HCT116 (cell line): ENCODE results near the gene CAPN9. TPM values are rescaled to one million over a fixed set of nuclear protein-coding genes. Genes with fewer than 3 reads are reported as not detected.

ENCODE experiments used
- ELF1 ChIP-seq: IDR thresholded peaks from 2 replicates; pipeline ENCODE4 v1.6.1; 2012; ENCODE audit warnings: low read depth, borderline replicate concordance
- FOSL1 ChIP-seq: IDR thresholded peaks from 2 replicates; pipeline ENCODE4 v1.6.1; 2012; ENCODE audit warnings: low read depth
- JUND ChIP-seq: IDR thresholded peaks from 2 replicates; pipeline ENCODE4 v1.6.1; 2012
- POLR2AphosphoS5 ChIP-seq: IDR thresholded peaks from 2 replicates; pipeline ENCODE4 v1.6.1; 2011; ENCODE audit warnings: mild to moderate bottlenecking, low read depth, low read length, moderate library complexity
- RAD21 ChIP-seq: IDR thresholded peaks from 2 replicates; pipeline ENCODE4 v1.6.1; 2012; ENCODE audit warnings: low read depth, mild to moderate bottlenecking
- SIN3A ChIP-seq: IDR thresholded peaks from 2 replicates; pipeline ENCODE4 v1.6.1; 2012; ENCODE audit warnings: low read depth
- SRF ChIP-seq: IDR thresholded peaks from 2 replicates; pipeline ENCODE4 v1.6.1; 2012; ENCODE audit warnings: low read depth
- total RNA-seq: library from RNA; stranded (reverse); gene quantifications from one replicate; pipeline ENCODE4 v1.2.1, GENCODE V29; 2021; ENCODE audit not compliant: unreplicated experiment
- TF ChIP-seq, protein P1 (sequence below): IDR thresholded peaks from 2 replicates; pipeline ENCODE4 v1.6.1; 2012

The CAPN9 gene
- total RNA-seq, 1 experiment from 2014 or later = not detected

DNA sequence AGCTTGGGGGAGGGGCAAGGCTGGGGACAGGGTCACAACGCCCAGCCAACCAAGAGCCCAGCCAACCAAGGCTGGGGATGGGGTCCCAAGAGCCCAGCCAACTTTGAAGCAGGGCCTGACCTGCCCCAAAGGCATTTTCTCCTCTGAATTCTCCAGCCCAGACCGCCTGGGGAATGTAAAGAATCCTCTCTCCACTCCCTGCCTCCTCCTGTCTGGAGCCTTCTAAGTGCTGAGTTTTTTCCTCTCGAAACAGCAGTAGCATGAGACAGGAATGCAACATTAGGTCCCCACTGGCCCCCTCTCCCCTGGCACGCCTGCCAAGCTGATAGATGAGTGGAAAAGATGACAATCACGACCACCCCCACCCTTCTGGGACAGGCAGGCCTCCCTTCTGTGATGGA is 104.1 kb downstream of the CAPN9 start (continued):
- TF ChIP-seq JUND = no peak
- no peak for TF ChIP-seq RAD21
- no peak for TF ChIP-seq ELF1
- TF ChIP-seq POLR2AphosphoS5 = no peak
- no peak for TF ChIP-seq SIN3A
- no peak for TF ChIP-seq SRF
- no peak for TF ChIP-seq FOSL1
- TF ChIP-seq, protein P1, sequence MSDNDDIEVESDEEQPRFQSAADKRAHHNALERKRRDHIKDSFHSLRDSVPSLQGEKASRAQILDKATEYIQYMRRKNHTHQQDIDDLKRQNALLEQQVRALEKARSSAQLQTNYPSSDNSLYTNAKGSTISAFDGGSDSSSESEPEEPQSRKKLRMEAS = no peak

Other genes with a start within 250 kb of the CAPN9 start
- 28.6 TPM for gene COG2, start 104.9 kb upstream of the CAPN9 start, total RNA-seq
- 0.93 TPM for gene AGT, start 33.3 kb upstream of the CAPN9 start, total RNA-seq
- gene C1orf198, start 121.1 kb downstream of the CAPN9 start, total RNA-seq = 22.9 TPM
- gene TTC13, start 231.5 kb downstream of the CAPN9 start, total RNA-seq = 12.3 TPM
- gene ARV1, start 231.7 kb downstream of the CAPN9 start, total RNA-seq = 4.0 TPM